Measurements from ENCODE around the gene ANP32E. TPM values are rescaled to one million over a fixed set of nuclear protein-coding genes. Genes with fewer than 3 reads are reported as not detected.

ANP32E gene
- total RNA-seq, 1 experiment from 2014 or later: 95.1 TPM

DNA sequence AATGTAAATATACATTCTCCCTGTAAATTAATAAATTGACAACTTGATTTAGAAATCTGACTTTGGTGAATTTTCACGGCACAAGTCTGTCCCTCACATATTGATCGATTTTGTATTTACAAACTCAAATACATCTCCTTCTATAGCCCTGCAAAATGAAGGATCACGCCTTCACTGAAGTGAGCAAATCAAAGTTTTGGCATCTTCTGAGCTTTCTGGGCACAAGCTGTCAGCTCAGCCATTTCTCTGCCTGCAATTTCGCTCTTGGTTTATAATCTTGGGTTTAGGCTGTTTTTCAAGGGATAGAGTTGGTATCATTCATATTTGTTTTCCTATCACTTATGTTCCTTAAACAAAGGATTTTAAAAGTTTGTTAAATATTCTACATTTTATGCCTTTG is 25.8 kb downstream of the ANP32E start:
- H3K4me2 ChIP-seq (ENCODE audit: low read length): no peak overlapping the region
- H3K27me3 ChIP-seq (ENCODE audit: insufficient read depth, low read length): no peaks in the 10 kb centered on the region
- H4K20me1 ChIP-seq (ENCODE audit: insufficient read depth): no peaks in the 10 kb centered on the region
- no TSS peak for BruUV-seq (replicated peaks)
- H3K4me3 ChIP-seq (replicated peaks in 1 of 2; ENCODE audit: low read depth in 1 of 2, low read length in 2 of 2): no peak overlapping the region
- no peak for ATAC-seq
- H3K9me2 ChIP-seq (ENCODE audit: insufficient read depth): no peaks in the 10 kb centered on the region
- H3K79me2 ChIP-seq (ENCODE audit: insufficient read depth, low read length): no peaks in the 10 kb centered on the region
- H3K36me3 ChIP-seq (ENCODE audit: control insufficient read depth in 1 of 2, insufficient read depth in 2 of 2, low read length in 2 of 2): no peaks in the 10 kb centered on the region
- CTCF ChIA-PET: no interaction called here
- H3K9ac ChIP-seq (ENCODE audit: low read length): no peak overlapping the region
- POLR2A ChIA-PET: no interaction called here
- RAD21 ChIA-PET (ENCODE audit: low non-redundant PET in 1 of 2, low total read pairs in 2 of 2, uncharacterized antibody in 2 of 2, unreplicated experiment in 2 of 2): no interaction called here
- H3K9me3 ChIP-seq (ENCODE audit: control insufficient read depth in 1 of 2, insufficient read depth in 1 of 2, low read depth in 1 of 2, low read length in 2 of 2): no peaks in the 10 kb centered on the region
- no peak overlapping the region for H2AFZ ChIP-seq (ENCODE audit: low read depth, low read length, poor library complexity, severe bottlenecking)
- no peak for DNase-seq (ENCODE audit: low read depth, low spot score)
- H3K27ac ChIP-seq (ENCODE audit: low read depth, low read length): no peak overlapping the region
- H3K4me1 ChIP-seq (ENCODE audit: control insufficient read depth in 1 of 2, insufficient read depth in 2 of 2, low read length in 2 of 2): no peaks in the 10 kb centered on the region
- intact Hi-C loops (cut with micrococcal nuclease): no loop called here
- no peak for TF ChIP-seq CBX3 (IDR thresholded peaks at IDR 0.05; ENCODE audit: low read depth)
- no peak for TF ChIP-seq JUND (IDR thresholded peaks at IDR 0.05)
- TF ChIP-seq, protein P1, sequence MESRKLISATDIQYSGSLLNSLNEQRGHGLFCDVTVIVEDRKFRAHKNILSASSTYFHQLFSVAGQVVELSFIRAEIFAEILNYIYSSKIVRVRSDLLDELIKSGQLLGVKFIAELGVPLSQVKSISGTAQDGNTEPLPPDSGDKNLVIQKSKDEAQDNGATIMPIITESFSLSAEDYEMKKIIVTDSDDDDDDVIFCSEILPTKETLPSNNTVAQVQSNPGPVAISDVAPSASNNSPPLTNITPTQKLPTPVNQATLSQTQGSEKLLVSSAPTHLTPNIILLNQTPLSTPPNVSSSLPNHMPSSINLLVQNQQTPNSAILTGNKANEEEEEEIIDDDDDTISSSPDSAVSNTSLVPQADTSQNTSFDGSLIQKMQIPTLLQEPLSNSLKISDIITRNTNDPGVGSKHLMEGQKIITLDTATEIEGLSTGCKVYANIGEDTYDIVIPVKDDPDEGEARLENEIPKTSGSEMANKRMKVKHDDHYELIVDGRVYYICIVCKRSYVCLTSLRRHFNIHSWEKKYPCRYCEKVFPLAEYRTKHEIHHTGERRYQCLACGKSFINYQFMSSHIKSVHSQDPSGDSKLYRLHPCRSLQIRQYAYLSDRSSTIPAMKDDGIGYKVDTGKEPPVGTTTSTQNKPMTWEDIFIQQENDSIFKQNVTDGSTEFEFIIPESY (IDR thresholded peaks at IDR 0.05; ENCODE audit: extremely low read depth, insufficient replicate concordance, low read length): no peak
- TF ChIP-seq, protein P2, sequence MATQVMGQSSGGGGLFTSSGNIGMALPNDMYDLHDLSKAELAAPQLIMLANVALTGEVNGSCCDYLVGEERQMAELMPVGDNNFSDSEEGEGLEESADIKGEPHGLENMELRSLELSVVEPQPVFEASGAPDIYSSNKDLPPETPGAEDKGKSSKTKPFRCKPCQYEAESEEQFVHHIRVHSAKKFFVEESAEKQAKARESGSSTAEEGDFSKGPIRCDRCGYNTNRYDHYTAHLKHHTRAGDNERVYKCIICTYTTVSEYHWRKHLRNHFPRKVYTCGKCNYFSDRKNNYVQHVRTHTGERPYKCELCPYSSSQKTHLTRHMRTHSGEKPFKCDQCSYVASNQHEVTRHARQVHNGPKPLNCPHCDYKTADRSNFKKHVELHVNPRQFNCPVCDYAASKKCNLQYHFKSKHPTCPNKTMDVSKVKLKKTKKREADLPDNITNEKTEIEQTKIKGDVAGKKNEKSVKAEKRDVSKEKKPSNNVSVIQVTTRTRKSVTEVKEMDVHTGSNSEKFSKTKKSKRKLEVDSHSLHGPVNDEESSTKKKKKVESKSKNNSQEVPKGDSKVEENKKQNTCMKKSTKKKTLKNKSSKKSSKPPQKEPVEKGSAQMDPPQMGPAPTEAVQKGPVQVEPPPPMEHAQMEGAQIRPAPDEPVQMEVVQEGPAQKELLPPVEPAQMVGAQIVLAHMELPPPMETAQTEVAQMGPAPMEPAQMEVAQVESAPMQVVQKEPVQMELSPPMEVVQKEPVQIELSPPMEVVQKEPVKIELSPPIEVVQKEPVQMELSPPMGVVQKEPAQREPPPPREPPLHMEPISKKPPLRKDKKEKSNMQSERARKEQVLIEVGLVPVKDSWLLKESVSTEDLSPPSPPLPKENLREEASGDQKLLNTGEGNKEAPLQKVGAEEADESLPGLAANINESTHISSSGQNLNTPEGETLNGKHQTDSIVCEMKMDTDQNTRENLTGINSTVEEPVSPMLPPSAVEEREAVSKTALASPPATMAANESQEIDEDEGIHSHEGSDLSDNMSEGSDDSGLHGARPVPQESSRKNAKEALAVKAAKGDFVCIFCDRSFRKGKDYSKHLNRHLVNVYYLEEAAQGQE (IDR thresholded peaks at IDR 0.05; ENCODE audit: low read depth): no peak
- TF ChIP-seq TCF7L2 (IDR thresholded peaks at IDR 0.05; ENCODE audit: borderline replicate concordance, extremely low read depth, insufficient read depth, insufficient read length): no peak
- TF ChIP-seq ELF1 (IDR thresholded peaks at IDR 0.05; ENCODE audit: borderline replicate concordance, low read depth): no peak
- TF ChIP-seq ZFX (IDR thresholded peaks at IDR 0.05): no peak
- TF ChIP-seq RAD21 (IDR thresholded peaks at IDR 0.05; ENCODE audit: low read depth): no peak
- TF ChIP-seq, protein P3, sequence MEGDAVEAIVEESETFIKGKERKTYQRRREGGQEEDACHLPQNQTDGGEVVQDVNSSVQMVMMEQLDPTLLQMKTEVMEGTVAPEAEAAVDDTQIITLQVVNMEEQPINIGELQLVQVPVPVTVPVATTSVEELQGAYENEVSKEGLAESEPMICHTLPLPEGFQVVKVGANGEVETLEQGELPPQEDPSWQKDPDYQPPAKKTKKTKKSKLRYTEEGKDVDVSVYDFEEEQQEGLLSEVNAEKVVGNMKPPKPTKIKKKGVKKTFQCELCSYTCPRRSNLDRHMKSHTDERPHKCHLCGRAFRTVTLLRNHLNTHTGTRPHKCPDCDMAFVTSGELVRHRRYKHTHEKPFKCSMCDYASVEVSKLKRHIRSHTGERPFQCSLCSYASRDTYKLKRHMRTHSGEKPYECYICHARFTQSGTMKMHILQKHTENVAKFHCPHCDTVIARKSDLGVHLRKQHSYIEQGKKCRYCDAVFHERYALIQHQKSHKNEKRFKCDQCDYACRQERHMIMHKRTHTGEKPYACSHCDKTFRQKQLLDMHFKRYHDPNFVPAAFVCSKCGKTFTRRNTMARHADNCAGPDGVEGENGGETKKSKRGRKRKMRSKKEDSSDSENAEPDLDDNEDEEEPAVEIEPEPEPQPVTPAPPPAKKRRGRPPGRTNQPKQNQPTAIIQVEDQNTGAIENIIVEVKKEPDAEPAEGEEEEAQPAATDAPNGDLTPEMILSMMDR (IDR thresholded peaks at IDR 0.05 in 2 of 3, conservative IDR thresholded peaks at IDR 0.05 in 1 of 3; ENCODE audit: borderline replicate concordance in 1 of 3, insufficient read depth in 1 of 3, low read depth in 2 of 3, low read length in 2 of 3): no peak
- TF ChIP-seq, protein P4, sequence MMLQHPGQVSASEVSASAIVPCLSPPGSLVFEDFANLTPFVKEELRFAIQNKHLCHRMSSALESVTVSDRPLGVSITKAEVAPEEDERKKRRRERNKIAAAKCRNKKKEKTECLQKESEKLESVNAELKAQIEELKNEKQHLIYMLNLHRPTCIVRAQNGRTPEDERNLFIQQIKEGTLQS (IDR thresholded peaks at IDR 0.05): no peak
- TF ChIP-seq ZNF274 (IDR thresholded peaks at IDR 0.05; ENCODE audit: low read depth, low read length): no peak
- no peak for TF ChIP-seq SRF (IDR thresholded peaks at IDR 0.05; ENCODE audit: low read depth)
- no peak for TF ChIP-seq CEBPB (IDR thresholded peaks at IDR 0.05; ENCODE audit: low read depth)
- no peak for TF ChIP-seq YY1 (IDR thresholded peaks at IDR 0.05; ENCODE audit: extremely low read depth, insufficient replicate concordance, low read depth, low read length)
- no peak for TF ChIP-seq SP1 (IDR thresholded peaks at IDR 0.05; ENCODE audit: low read depth)
- TF ChIP-seq EZH2 (IDR thresholded peaks at IDR 0.05): no peak
